ENCODE measurements around the gene TSC22D1. TPM values are rescaled to one million over a fixed set of nuclear protein-coding genes. Genes with fewer than 3 reads are reported as not detected.

TSC22D1 gene
- total RNA-seq, 1 experiment from 2014 or later: 37.2 TPM

DNA sequence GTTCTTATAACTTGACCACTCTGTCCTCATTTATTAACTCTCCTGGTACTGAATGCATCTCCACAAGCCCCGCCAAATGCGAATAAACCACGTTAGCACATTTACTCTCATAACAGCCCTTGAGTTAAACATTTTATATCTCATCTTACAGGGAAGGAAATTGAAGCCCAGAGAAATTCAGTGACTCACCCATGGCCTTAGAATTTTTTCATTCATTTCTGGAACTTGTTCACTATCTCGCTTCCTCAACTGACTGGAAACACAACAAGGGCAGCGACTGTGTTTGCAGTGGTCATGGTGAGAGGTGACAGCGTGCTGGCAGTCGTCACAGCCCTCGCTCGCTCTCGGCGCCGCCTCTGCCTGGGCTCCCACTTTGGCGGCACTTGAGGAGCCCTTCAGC, 163.0 kb downstream of the TSC22D1 start:
- Histone ChIP-seq H3K9me3 (ENCODE audit: low read depth, low read length, poor library complexity, severe bottlenecking) (no peaks in the 10 kb centered on the region), H3K27ac (ENCODE audit: low read depth, low read length, poor library complexity, severe bottlenecking) (no peak overlapping the region), H3K27me3 (replicated peaks; ENCODE audit: insufficient read depth, low read depth, low read length, poor library complexity) (no peaks in the 10 kb centered on the region), H3K4me1 (ENCODE audit: insufficient read depth, low read length, poor library complexity, severe bottlenecking) (no peaks in the 10 kb centered on the region), H3K4me3 (ENCODE audit: low read depth, low read length, poor library complexity, severe bottlenecking) (no peak overlapping the region), H3K36me3 (ENCODE audit: insufficient read depth, low read length, poor library complexity, severe bottlenecking) (no peaks in the 10 kb centered on the region)
- ChIA-PET CTCF (no interaction called here), POLR2A (ENCODE audit: low non-redundant PET) (no interaction called here)
- no peak for TF ChIP-seq EZH2 (IDR thresholded peaks at IDR 0.05; ENCODE audit: borderline replicate concordance, low read depth, low read length, poor library complexity, severe bottlenecking)
- TF ChIP-seq, protein P1, sequence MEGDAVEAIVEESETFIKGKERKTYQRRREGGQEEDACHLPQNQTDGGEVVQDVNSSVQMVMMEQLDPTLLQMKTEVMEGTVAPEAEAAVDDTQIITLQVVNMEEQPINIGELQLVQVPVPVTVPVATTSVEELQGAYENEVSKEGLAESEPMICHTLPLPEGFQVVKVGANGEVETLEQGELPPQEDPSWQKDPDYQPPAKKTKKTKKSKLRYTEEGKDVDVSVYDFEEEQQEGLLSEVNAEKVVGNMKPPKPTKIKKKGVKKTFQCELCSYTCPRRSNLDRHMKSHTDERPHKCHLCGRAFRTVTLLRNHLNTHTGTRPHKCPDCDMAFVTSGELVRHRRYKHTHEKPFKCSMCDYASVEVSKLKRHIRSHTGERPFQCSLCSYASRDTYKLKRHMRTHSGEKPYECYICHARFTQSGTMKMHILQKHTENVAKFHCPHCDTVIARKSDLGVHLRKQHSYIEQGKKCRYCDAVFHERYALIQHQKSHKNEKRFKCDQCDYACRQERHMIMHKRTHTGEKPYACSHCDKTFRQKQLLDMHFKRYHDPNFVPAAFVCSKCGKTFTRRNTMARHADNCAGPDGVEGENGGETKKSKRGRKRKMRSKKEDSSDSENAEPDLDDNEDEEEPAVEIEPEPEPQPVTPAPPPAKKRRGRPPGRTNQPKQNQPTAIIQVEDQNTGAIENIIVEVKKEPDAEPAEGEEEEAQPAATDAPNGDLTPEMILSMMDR (conservative IDR thresholded peaks at IDR 0.05; ENCODE audit: low read depth, low read length): no peak
- intact Hi-C loops (cut with micrococcal nuclease; ENCODE audit: unreplicated experiment): no loop called here
- no peak for DNase-seq (ENCODE audit: low spot score)
- no TSS peak for BruUV-seq (replicated peaks)

DNA sequence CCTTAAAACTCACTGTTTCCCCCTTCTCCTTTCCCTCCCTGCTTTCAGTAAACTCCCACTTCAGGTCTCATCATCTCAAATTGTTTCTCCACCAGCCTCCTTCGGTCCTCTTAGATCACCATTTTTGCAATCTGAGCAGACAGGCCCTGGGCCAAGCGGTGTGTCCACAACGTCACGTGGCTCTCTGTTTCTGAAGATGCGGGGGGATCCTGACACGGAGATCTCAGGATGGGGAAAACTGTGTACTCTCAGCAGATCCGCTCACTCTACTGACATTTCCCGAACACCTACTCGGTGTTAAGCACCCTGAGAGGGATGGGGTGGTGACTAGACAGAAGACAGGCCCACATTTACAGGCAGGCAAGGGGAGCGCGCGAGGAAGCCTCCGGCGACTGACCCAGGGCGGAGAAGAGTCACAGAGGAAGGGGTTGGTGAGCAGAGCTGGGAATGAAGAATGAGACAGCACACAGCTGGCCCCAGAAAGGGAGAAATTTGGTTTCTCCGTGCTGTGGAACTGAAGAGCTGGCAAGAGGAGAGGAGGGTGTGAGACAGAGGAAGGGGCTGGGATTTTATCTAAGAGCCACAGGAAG, 163.7 kb downstream of the TSC22D1 start:
- Histone ChIP-seq H3K4me3 (ENCODE audit: low read depth, low read length, poor library complexity, severe bottlenecking) (no peak overlapping the region), H3K27ac (ENCODE audit: low read depth, low read length, poor library complexity, severe bottlenecking) (no peak overlapping the region), H3K4me1 (ENCODE audit: insufficient read depth, low read length, poor library complexity, severe bottlenecking) (no peaks in the 10 kb centered on the region), H3K27me3 (replicated peaks; ENCODE audit: insufficient read depth, low read depth, low read length, poor library complexity) (no peaks in the 10 kb centered on the region), H3K36me3 (ENCODE audit: insufficient read depth, low read length, poor library complexity, severe bottlenecking) (no peaks in the 10 kb centered on the region), H3K9me3 (ENCODE audit: low read depth, low read length, poor library complexity, severe bottlenecking) (no peaks in the 10 kb centered on the region)
- BruUV-seq (replicated peaks): no TSS peak
- no peak for DNase-seq (ENCODE audit: low spot score)
- CTCF ChIA-PET: no interaction called here
- intact Hi-C loops (cut with micrococcal nuclease; ENCODE audit: unreplicated experiment): no loop called here
- POLR2A ChIA-PET (ENCODE audit: low non-redundant PET): no interaction called here
- TF ChIP-seq, protein P1 (conservative IDR thresholded peaks at IDR 0.05; ENCODE audit: low read depth, low read length): no peak
- no peak for TF ChIP-seq EZH2 (IDR thresholded peaks at IDR 0.05; ENCODE audit: borderline replicate concordance, low read depth, low read length, poor library complexity, severe bottlenecking)

DNA sequence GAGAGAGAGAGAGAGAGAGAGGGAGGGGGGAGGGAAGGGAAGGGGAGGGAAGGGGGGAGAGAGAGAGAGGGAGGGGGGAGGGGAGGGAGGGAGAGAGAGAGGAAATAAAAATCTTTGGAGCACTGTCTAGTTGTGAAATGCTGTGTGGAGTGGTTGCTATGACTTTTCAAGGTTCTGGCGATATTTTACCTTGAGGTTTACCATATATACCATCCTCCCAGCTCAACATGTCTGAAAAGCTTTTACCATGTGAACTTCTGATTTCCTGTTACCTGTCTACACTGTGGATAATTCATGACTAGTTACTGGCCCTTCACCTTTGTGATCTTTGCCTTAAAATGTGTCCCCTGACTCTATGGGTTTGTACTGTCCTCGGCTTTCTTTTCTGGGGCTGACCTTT, 164.3 kb downstream of the TSC22D1 start:
- DNase-seq (ENCODE audit: low spot score): no peak
- no peak for TF ChIP-seq EZH2 (IDR thresholded peaks at IDR 0.05; ENCODE audit: borderline replicate concordance, low read depth, low read length, poor library complexity, severe bottlenecking)
- TF ChIP-seq, protein P1 (conservative IDR thresholded peaks at IDR 0.05; ENCODE audit: low read depth, low read length): no peak
- ChIA-PET POLR2A (ENCODE audit: low non-redundant PET) (no interaction called here), CTCF (no interaction called here)
- intact Hi-C loops (cut with micrococcal nuclease; ENCODE audit: unreplicated experiment): no loop called here
- Histone ChIP-seq H3K36me3 (ENCODE audit: insufficient read depth, low read length, poor library complexity, severe bottlenecking) (no peaks in the 10 kb centered on the region), H3K27me3 (replicated peaks; ENCODE audit: insufficient read depth, low read depth, low read length, poor library complexity) (no peaks in the 10 kb centered on the region), H3K9me3 (ENCODE audit: low read depth, low read length, poor library complexity, severe bottlenecking) (no peaks in the 10 kb centered on the region), H3K27ac (ENCODE audit: low read depth, low read length, poor library complexity, severe bottlenecking) (no peak overlapping the region), H3K4me1 (ENCODE audit: insufficient read depth, low read length, poor library complexity, severe bottlenecking) (no peaks in the 10 kb centered on the region), H3K4me3 (ENCODE audit: low read depth, low read length, poor library complexity, severe bottlenecking) (no peak overlapping the region)
- no TSS peak for BruUV-seq (replicated peaks)

Data from A673 (cell line).